K562 (cell line): ENCODE results near the gene HSF5. TPM values are rescaled to one million over a fixed set of nuclear protein-coding genes. Genes with fewer than 3 reads are reported as not detected.

Experiments
- ATF6 ChIP-seq: sonication (generic); formaldehyde crosslinking; IDR thresholded peaks from 2 replicates; pipeline ENCODE4 v1.4.0; 2020; ENCODE audit warnings: mild to moderate bottlenecking, missing genetic modification reagents
- DACH1 ChIP-seq: fragments of 450-650 bp; IDR thresholded peaks from 2 replicates; pipeline ENCODE4 v1.6.1; 2018; ENCODE audit not compliant: partially characterized antibody
- DDX20 ChIP-seq: fragments of 450-650 bp; IDR thresholded peaks from 2 replicates; pipeline ENCODE4 v1.6.1; 2016; ENCODE audit warnings: missing genetic modification characterization, low read depth, mild to moderate bottlenecking, missing compliant biosample characterization, moderate library complexity
- DLX4 ChIP-seq: fragments of 250-450 bp; sonication (Bioruptor Pico); IDR thresholded peaks from 2 replicates; pipeline ENCODE4 v1.6.1; 2021; ENCODE audit warnings: mild to moderate bottlenecking
- HOMEZ ChIP-seq: fragments of 250-450 bp; sonication (Bioruptor Pico); IDR thresholded peaks from 2 replicates; pipeline ENCODE4 v1.4.0; 2020; ENCODE audit warnings: mild to moderate bottlenecking, moderate library complexity
- KDM2B ChIP-seq: fragments of 250-450 bp; sonication (Bioruptor Pico); IDR thresholded peaks from 2 replicates; pipeline ENCODE4 v1.8.0; 2021; ENCODE audit warnings: mild to moderate bottlenecking, moderate library complexity
- L3MBTL2 ChIP-seq: fragments of 450-650 bp; IDR thresholded peaks from 2 replicates; pipeline ENCODE4 v1.6.1; 2016; ENCODE audit warnings: mild to moderate bottlenecking, moderate library complexity
- MEF2D ChIP-seq: conservative IDR thresholded peaks from 2 replicates; pipeline ENCODE4 v1.6.1; 2016; ENCODE audit warnings: low read depth, missing genetic modification characterization, missing compliant biosample characterization
- NCOA1 ChIP-seq: fragments of 450-650 bp; IDR thresholded peaks from 2 replicates; pipeline ENCODE4 v1.6.1; 2016; ENCODE audit warnings: low read depth
- NCOA6 ChIP-seq: fragments of 450-650 bp; IDR thresholded peaks from 2 replicates; pipeline ENCODE4 v1.6.1; 2017; ENCODE audit warnings: mild to moderate bottlenecking
- NEUROD1 ChIP-seq: fragments of 150-350 bp; IDR thresholded peaks from 2 replicates; pipeline ENCODE4 v1.6.1; 2014; ENCODE audit warnings: borderline replicate concordance, low read length, low read depth; ENCODE audit not compliant: partially characterized antibody
- NFXL1 ChIP-seq: fragments of 450-650 bp; formaldehyde crosslinking; IDR thresholded peaks from 2 replicates; pipeline ENCODE4 v1.4.0; 2021; ENCODE audit warnings: mild to moderate bottlenecking
- PML ChIP-seq: IDR thresholded peaks from 2 replicates; pipeline ENCODE4 v1.6.1; 2012; ENCODE audit warnings: low read length, inconsistent platforms
- POLR2A ChIP-seq: fragments of 450-650 bp; conservative IDR thresholded peaks from 2 replicates; pipeline ENCODE4 v1.6.1; 2016
- POLR3G ChIP-seq: IDR thresholded peaks from 2 replicates; pipeline ENCODE4 v1.6.1; 2011; ENCODE audit not compliant: insufficient read length, insufficient replicate concordance; ENCODE audit errors: extremely low read depth
- PRMT5 ChIP-seq: sonication (generic); formaldehyde crosslinking; IDR thresholded peaks from 2 replicates; pipeline ENCODE4 v1.5.0; 2020; ENCODE audit warnings: missing genetic modification reagents
- SIRT6 ChIP-seq: IDR thresholded peaks from one replicate; pipeline ENCODE4 v1.6.1; 2012; ENCODE audit warnings: low read depth, mild to moderate bottlenecking, control low read depth, inconsistent platforms, low read length, moderate library complexity
- SMAD1 ChIP-seq: fragments of 150-350 bp; IDR thresholded peaks from 2 replicates; pipeline ENCODE4 v1.6.1; 2014; ENCODE audit warnings: low read length, low read depth; ENCODE audit not compliant: partially characterized antibody
- TRIM24 ChIP-seq, 2 experiments: fragments of 450-650 bp; IDR thresholded peaks; 2 replicates each; pipeline ENCODE4 v1.6.1; 2016
- XRCC5 ChIP-seq: fragments of 200-400 bp; formaldehyde crosslinking; IDR thresholded peaks from 2 replicates; pipeline ENCODE4 v1.6.1; 2017; ENCODE audit warnings: low read depth, mild to moderate bottlenecking, low read length
- ZBTB12 ChIP-seq: fragments of 250-450 bp; sonication (Bioruptor Pico); IDR thresholded peaks from 2 replicates; pipeline ENCODE4 v1.4.0; 2020
- ZNF253 ChIP-seq: fragments of 250-450 bp; sonication (Bioruptor Pico); conservative IDR thresholded peaks from 2 replicates; pipeline ENCODE4 v1.6.1; 2021; ENCODE audit warnings: mild to moderate bottlenecking
- polyA plus RNA-seq, 8 experiments: library from polyadenylated mRNA; depleted of rRNA in 4 of 8; stranded (reverse) in 5 of 8; unstranded in 3 of 8; fragments of >200 nt; fragmentation: Nextera tagmentation in 2 of 8; fragmentation: Illumina TruSeq in 1 of 8; extraction: Ambion mirVana in 2 of 8; extraction: Trizol in 1 of 8; gene quantifications; 2 replicates each; pipeline versions ENCODE4 v1.2.1 to v1.2.3, GENCODE V29; 2011 to 2014; ENCODE audit warnings: inconsistent platforms in 1 of 8, missing spikeins in 1 of 8
- total RNA-seq, 7 experiments: library from RNA; depleted of rRNA in 6 of 7; stranded (reverse); fragments of >200 nt in 6 of 7; fragmentation: Illumina TruSeq in 2 of 7; extraction: Trizol in 2 of 7; gene quantifications; 2 replicates each; pipeline versions ENCODE4 v1.2.1 to v1.2.3, GENCODE V29; 2011 to 2021; ENCODE audit warnings: low replicate concordance in 1 of 7
- TF ChIP-seq, protein P1 (sequence below): sonication (generic); formaldehyde crosslinking; IDR thresholded peaks from 2 replicates; pipeline ENCODE4 v1.8.1; 2022; ENCODE audit warnings: missing genetic modification reagents

Gene HSF5
- total and polyA plus RNA-seq, 9 of the 15 experiments (the other 6 are each of a cell fraction or from before 2014, with no cell fraction given) = 0.04 TPM; not detected in 8

DNA sequence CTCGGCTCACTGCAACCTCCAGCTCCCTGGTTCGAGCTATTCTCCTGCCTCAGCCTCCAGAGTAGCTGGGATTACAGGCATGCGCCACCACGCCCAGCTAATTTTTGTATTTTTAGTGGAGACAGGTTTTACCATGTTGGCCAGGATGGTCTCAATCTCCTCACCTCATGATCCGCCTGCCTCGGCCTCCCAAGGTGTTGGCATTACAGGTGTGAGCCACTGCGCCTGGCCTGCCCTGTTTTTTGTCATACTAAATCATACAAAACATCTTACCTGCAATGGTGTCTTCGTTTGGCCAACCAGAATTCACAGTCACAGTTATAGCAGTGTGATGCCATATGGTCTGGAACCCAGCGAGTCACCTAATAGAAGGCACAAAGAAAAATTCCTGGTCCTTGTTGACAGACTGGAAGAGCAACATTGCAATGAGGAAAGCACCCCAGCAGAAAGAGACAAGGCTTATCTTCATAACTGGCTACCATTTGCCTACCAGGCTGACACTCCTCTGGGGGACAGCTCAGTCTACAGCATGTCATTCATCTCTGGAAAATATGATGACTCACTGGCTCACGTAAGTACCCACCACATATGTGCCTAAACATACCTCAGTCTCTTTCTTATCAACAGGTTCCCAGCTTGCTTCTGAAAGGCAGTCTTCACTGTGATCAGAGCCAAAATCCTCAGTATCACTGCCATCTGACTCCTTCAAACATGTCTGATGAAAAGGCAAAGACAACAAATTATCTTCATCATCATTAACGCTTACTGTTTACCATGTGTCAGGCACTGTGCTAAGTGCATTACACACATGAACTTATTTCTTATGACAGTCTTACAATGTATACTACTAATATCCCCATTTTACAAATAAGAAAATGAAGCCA, 4.3 kb upstream of the HSF5 start (continued):
- TF ChIP-seq HOMEZ (CRISPR knock-in tag) = no peak
- TF ChIP-seq L3MBTL2 = peak; percentile 61; the same call in 1 of the 2 replicates
- peak; percentile 90 to 94 for TF ChIP-seq TRIM24 (IDR thresholded peaks at IDR 0.05)
- no peak for TF ChIP-seq PRMT5 (CRISPR knock-in tag)
- no peak for TF ChIP-seq SIRT6
- 0 out of 2 replicates have a peak, but pooled peaks have one; percentile 73 for TF ChIP-seq ATF6 (CRISPR knock-in tag)
- no peak for TF ChIP-seq POLR2A
- peak; percentile 81 for TF ChIP-seq NCOA1
- peak; percentile 34 for TF ChIP-seq NEUROD1
- TF ChIP-seq KDM2B (CRISPR knock-in tag) = no peak
- TF ChIP-seq DLX4 (CRISPR knock-in tag) = no peak
- TF ChIP-seq DDX20 (tag) = no peak
- TF ChIP-seq XRCC5 = 0 out of 2 replicates have a peak, but pooled peaks have one; percentile 42
- no peak for TF ChIP-seq SMAD1
- TF ChIP-seq ZNF253 (CRISPR knock-in tag) = no peak
- TF ChIP-seq ZBTB12 = peak; percentile 59; the same call in 1 of the 2 replicates
- no peak for TF ChIP-seq NCOA6
- TF ChIP-seq, protein P1, sequence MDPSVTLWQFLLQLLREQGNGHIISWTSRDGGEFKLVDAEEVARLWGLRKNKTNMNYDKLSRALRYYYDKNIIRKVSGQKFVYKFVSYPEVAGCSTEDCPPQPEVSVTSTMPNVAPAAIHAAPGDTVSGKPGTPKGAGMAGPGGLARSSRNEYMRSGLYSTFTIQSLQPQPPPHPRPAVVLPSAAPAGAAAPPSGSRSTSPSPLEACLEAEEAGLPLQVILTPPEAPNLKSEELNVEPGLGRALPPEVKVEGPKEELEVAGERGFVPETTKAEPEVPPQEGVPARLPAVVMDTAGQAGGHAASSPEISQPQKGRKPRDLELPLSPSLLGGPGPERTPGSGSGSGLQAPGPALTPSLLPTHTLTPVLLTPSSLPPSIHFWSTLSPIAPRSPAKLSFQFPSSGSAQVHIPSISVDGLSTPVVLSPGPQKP (CRISPR knock-in tag) = no peak
- TF ChIP-seq MEF2D (tag) = peak; percentile 66; the same call in 1 of the 2 replicates
- no peak for TF ChIP-seq NFXL1
- peak; percentile 94 for TF ChIP-seq PML
- TF ChIP-seq POLR3G = no peak
- TF ChIP-seq DACH1 = peak; percentile 89
